H1 (cell line): ENCODE results near the gene PTPRE. TPM values are rescaled to one million over a fixed set of nuclear protein-coding genes. Genes with fewer than 3 reads are reported as not detected.

Experiments
- RAD21 ChIP-seq, 2 experiments: IDR thresholded peaks in 1 of 2; conservative IDR thresholded peaks in 1 of 2; 2 replicates each; pipeline ENCODE4 v1.6.1; 2011; ENCODE audit warnings: low read depth in 2 of 2, low read length in 2 of 2, improper control_type of control experiment in 1 of 2, inconsistent platforms in 1 of 2, mild to moderate bottlenecking in 1 of 2, moderate library complexity in 1 of 2
- TEAD4 ChIP-seq: IDR thresholded peaks from 2 replicates; pipeline ENCODE4 v1.6.1; 2012; ENCODE audit warnings: low read depth, low read length, inconsistent platforms, mixed read lengths
- polyA plus RNA-seq, 7 experiments: library from polyadenylated mRNA; depleted of rRNA in 3 of 7; stranded (reverse) in 5 of 7; unstranded in 2 of 7; fragments of >200 nt in 5 of 7; fragments of 200-250 nt in 2 of 7; gene quantifications; 1 replicate in 5 of 7; 2 replicates in 1 of 7; 4 replicates in 1 of 7; pipeline versions ENCODE4 v1.2.1 to v1.2.3, GENCODE V29; 2011 to 2013; ENCODE audit warnings: missing spikeins in 2 of 7, mixed read lengths in 2 of 7
- total RNA-seq: library from RNA; stranded (reverse); fragmentation: NEBNext Ultra II Directional; extraction: Animal tissue kit (Norgen Biotek cat#: 25700); gene quantifications from 2 replicates; pipeline ENCODE4 v1.2.1, GENCODE V29; 2021

Gene PTPRE
- total and polyA plus RNA-seq, 2 of the 8 experiments (the other 6 are each of a cell fraction or from before 2014, with no cell fraction given) = 0.33 to 0.54 TPM

- TF ChIP-seq TEAD4 (no peak), RAD21 (IDR thresholded peaks at IDR 0.05 in 1 of 2, conservative IDR thresholded peaks at IDR 0.05 in 1 of 2; ENCODE audit: low read depth in 2 of 2, low read length in 2 of 2) (no peak)
Measured at GRCh38 chr10:127894146-127894545, 12.8 kb upstream of the PTPRE start (continued).
